H9 (cell line): ENCODE results near the gene MLLT3. TPM values are rescaled to one million over a fixed set of nuclear protein-coding genes. Genes with fewer than 3 reads are reported as not detected.

Source experiments
- DNase-seq: peaks from one replicate; pipeline ENCODE4 v3.0.0-alpha.2; 2017
- H2AFZ ChIP-seq: one replicate; pipeline ENCODE4 v1.6.1; 2013; ENCODE audit warnings: mild to moderate bottlenecking, low read length, control low read depth, moderate library complexity
- H2AK5ac ChIP-seq: 2 replicates; pipeline ENCODE4 v1.6.1; 2013; ENCODE audit warnings: low read length, control low read depth, mixed read lengths; ENCODE audit not compliant: insufficient read length
- H2BK120ac ChIP-seq: one replicate; pipeline ENCODE4 v1.6.1; 2013; ENCODE audit warnings: low read depth, mild to moderate bottlenecking, low read length, control low read depth, inconsistent platforms; ENCODE audit not compliant: poor library complexity, severe bottlenecking
- H2BK12ac ChIP-seq: 2 replicates; pipeline ENCODE4 v1.6.1; 2013; ENCODE audit warnings: low read length, control low read depth, mixed read lengths, low read depth; ENCODE audit not compliant: insufficient read length
- H2BK15ac ChIP-seq: 2 replicates; pipeline ENCODE4 v1.6.1; 2013; ENCODE audit warnings: low read depth, low read length, control low read depth
- H2BK20ac ChIP-seq: one replicate; pipeline ENCODE4 v1.6.1; 2013; ENCODE audit warnings: low read depth, mild to moderate bottlenecking, low read length, control low read depth, inconsistent platforms; ENCODE audit not compliant: poor library complexity, severe bottlenecking
- H2BK5ac ChIP-seq: 2 replicates; pipeline ENCODE4 v1.6.1; 2013; ENCODE audit warnings: low read length, control low read depth, mixed read lengths; ENCODE audit not compliant: insufficient read length
- H3K14ac ChIP-seq: 2 replicates; pipeline ENCODE4 v1.6.1; 2013; ENCODE audit warnings: low read length, control low read depth; ENCODE audit not compliant: insufficient read depth
- H3K18ac ChIP-seq: 2 replicates; pipeline ENCODE4 v1.6.1; 2013; ENCODE audit warnings: low read depth, mild to moderate bottlenecking, mixed read lengths, low read length, control low read depth; ENCODE audit not compliant: insufficient read length
- H3K23ac ChIP-seq: 2 replicates; pipeline ENCODE4 v1.6.1; 2013; ENCODE audit warnings: low read length, control low read depth, mixed read lengths, low read depth; ENCODE audit not compliant: insufficient read length
- H3K23me2 ChIP-seq: 2 replicates; pipeline ENCODE4 v1.6.1; 2013; ENCODE audit warnings: low read depth, mild to moderate bottlenecking, mixed read lengths, low read length, control low read depth; ENCODE audit not compliant: insufficient read length, poor library complexity, severe bottlenecking
- H3K27ac ChIP-seq: 2 replicates; pipeline ENCODE4 v1.5.1; 2013; ENCODE audit warnings: low read length, control low read depth, mixed read lengths, low read depth; ENCODE audit not compliant: insufficient read length
- H3K27me3 ChIP-seq: 2 replicates; pipeline ENCODE4 v1.6.1; 2013; ENCODE audit warnings: low read length, control low read depth, inconsistent platforms; ENCODE audit not compliant: insufficient read depth
- H3K4ac ChIP-seq: 2 replicates; pipeline ENCODE4 v1.6.1; 2013; ENCODE audit warnings: low read depth, mild to moderate bottlenecking, control low read depth, inconsistent platforms, low read length, moderate library complexity
- H3K4me1 ChIP-seq: 2 replicates; pipeline ENCODE4 v1.6.1; 2013; ENCODE audit warnings: low read length, control low read depth, inconsistent platforms; ENCODE audit not compliant: insufficient read depth
- H3K4me2 ChIP-seq: 2 replicates; pipeline ENCODE4 v1.6.1; 2013; ENCODE audit warnings: low read length, control low read depth, mixed read lengths; ENCODE audit not compliant: insufficient read length, insufficient read depth
- H3K56ac ChIP-seq: 2 replicates; pipeline ENCODE4 v1.6.1; 2013; ENCODE audit warnings: low read depth, mild to moderate bottlenecking, mixed read lengths, low read length, control low read depth; ENCODE audit not compliant: insufficient read length
- H3K79me1 ChIP-seq: 2 replicates; pipeline ENCODE4 v1.6.1; 2013; ENCODE audit warnings: low read depth, mild to moderate bottlenecking, moderate library complexity, low read length, control low read depth, inconsistent platforms; ENCODE audit not compliant: insufficient read depth, poor library complexity, severe bottlenecking
- H3K79me2 ChIP-seq: 2 replicates; pipeline ENCODE4 v1.6.1; 2013; ENCODE audit warnings: low read length, control low read depth, inconsistent platforms; ENCODE audit not compliant: insufficient read depth
- H3K9ac ChIP-seq: 2 replicates; pipeline ENCODE4 v1.6.1; 2013; ENCODE audit warnings: low read length, control low read depth, mixed read lengths; ENCODE audit not compliant: insufficient read length; ENCODE audit errors: extremely low read depth
- H3K9me3 ChIP-seq: one replicate; pipeline ENCODE4 v1.6.1; 2013; ENCODE audit warnings: low read depth, low read length, inconsistent platforms; ENCODE audit not compliant: control insufficient read depth
- H3T11ph ChIP-seq: one replicate; pipeline ENCODE4 v1.6.1; 2013; ENCODE audit warnings: mild to moderate bottlenecking, low read length, control low read depth, inconsistent platforms
- H4K20me1 ChIP-seq: one replicate; pipeline ENCODE4 v1.6.1; 2013; ENCODE audit not compliant: control insufficient read depth, insufficient read length, insufficient read depth
- H4K5ac ChIP-seq: 2 replicates; pipeline ENCODE4 v1.6.1; 2013; ENCODE audit warnings: low read depth, mild to moderate bottlenecking, mixed read lengths, low read length, control low read depth; ENCODE audit not compliant: insufficient read length
- H4K8ac ChIP-seq: replicated peaks from 2 replicates; pipeline ENCODE4 v1.6.1; 2013; ENCODE audit warnings: low read length, control low read depth, mixed read lengths, low read depth; ENCODE audit not compliant: insufficient read length
- H4K91ac ChIP-seq: 2 replicates; pipeline ENCODE4 v1.6.1; 2013; ENCODE audit warnings: low read depth, mild to moderate bottlenecking, moderate library complexity, mixed read lengths, low read length, control low read depth; ENCODE audit not compliant: insufficient read length
- H3K27ac Mint-ChIP-seq, 3 experiments: 2 replicates in 2 of 3; 3 replicates in 1 of 3; pipeline ENCODE4 v1.8.0; 2020 to 2021; ENCODE audit warnings: mixed read lengths in 3 of 3, mild to moderate bottlenecking in 1 of 3, moderate library complexity in 1 of 3
- H3K27me3 Mint-ChIP-seq: 2 replicates; pipeline ENCODE4 v1.8.0; 2021; ENCODE audit warnings: low read depth, mild to moderate bottlenecking, moderate library complexity, mixed read lengths
- H3K36me3 Mint-ChIP-seq, 3 experiments: 2 replicates in 2 of 3; 3 replicates in 1 of 3; pipeline ENCODE4 v1.8.0; 2020 to 2021; ENCODE audit warnings: low read depth in 3 of 3, mixed read lengths in 3 of 3; ENCODE audit not compliant: insufficient read depth in 1 of 3
- H3K4me1 Mint-ChIP-seq, 2 experiments: 2 replicates each; pipeline ENCODE4 v1.8.0; 2020; ENCODE audit warnings: mixed read lengths in 2 of 2
- H3K4me3 Mint-ChIP-seq, 2 experiments: 2 replicates in 1 of 2; 3 replicates in 1 of 2; pipeline ENCODE4 v1.8.0; 2020 to 2021; ENCODE audit warnings: mild to moderate bottlenecking in 2 of 2, mixed read lengths in 2 of 2, moderate library complexity in 1 of 2
- H3K9me3 Mint-ChIP-seq, 2 experiments: 2 replicates in 1 of 2; 3 replicates in 1 of 2; pipeline ENCODE4 v1.8.0; 2020; ENCODE audit warnings: mild to moderate bottlenecking in 2 of 2, mixed read lengths in 2 of 2, moderate library complexity in 1 of 2
- CTCF ChIP-seq: fragments of 200-600 bp; sonication (generic); conservative IDR thresholded peaks from 3 replicates; pipeline ENCODE4 v1.8.0; 2021; ENCODE audit warnings: antibody characterized with exemption, mild to moderate bottlenecking
- WGBS: extraction: QIAGEN DNeasy Blood & Tissue Kit; methylation state at CpG from one replicate; pipeline ENCODE4 v1.1.7; 2013; ENCODE audit warnings: missing lambda C conversion rate, low lambda C conversion rate, mixed read lengths; ENCODE audit not compliant: insufficient read length; ENCODE audit errors: extremely low coverage; 5-methylcytosine and 5-hydroxymethylcytosine counted together
- total RNA-seq: library from RNA; stranded (reverse); gene quantifications from 2 replicates; pipeline ENCODE4 v1.2.1, GENCODE V29; 2021

The MLLT3 gene
- total RNA-seq, 1 experiment from 2014 or later = 3.9 TPM

- H3K23me2 ChIP-seq = no peaks in the 10 kb centered on the region
- H3K4me2 ChIP-seq = no peak overlapping the region
- no peaks in the 10 kb centered on the region for H3K27me3 Mint-ChIP-seq
- H4K91ac ChIP-seq = no peak overlapping the region
- no peaks in the 10 kb centered on the region; the same call in 1 of the 2 replicates for H3K27me3 ChIP-seq
- H3K4me1 Mint-ChIP-seq = peaks cover 35 to 36% of the 10 kb centered on the region in 2 experiments
- no peak overlapping the region for H3K4ac ChIP-seq
- no peak overlapping the region for H4K5ac ChIP-seq
- H2AK5ac ChIP-seq = no peak overlapping the region
- H3K36me3 Mint-ChIP-seq = no peaks in the 10 kb centered on the region; a peak in 1 of 7 replicates
- no peak for TF ChIP-seq CTCF
- H3K4me1 ChIP-seq = no peaks in the 10 kb centered on the region; the same call in 1 of the 2 replicates
- no peak overlapping the region for H3K27ac Mint-ChIP-seq
- H2BK15ac ChIP-seq = no peak overlapping the region
- H2BK20ac ChIP-seq = no peak overlapping the region
- no peak overlapping the region for H3K9ac ChIP-seq
- H4K8ac ChIP-seq = no peak overlapping the region
- H3K79me1 ChIP-seq = no peaks in the 10 kb centered on the region
- no peak overlapping the region for H3T11ph ChIP-seq
- H3K56ac ChIP-seq = no peak overlapping the region
- no peak overlapping the region for H3K14ac ChIP-seq
- H2BK12ac ChIP-seq = no peak overlapping the region
- H2BK120ac ChIP-seq = no peak overlapping the region
- no peaks in the 10 kb centered on the region for H3K9me3 ChIP-seq
- WGBS = no CpG with 5 or more reads among the region's 3 CpGs
- no peak overlapping the region for H3K23ac ChIP-seq
- no peaks in the 10 kb centered on the region for H4K20me1 ChIP-seq
- no peak overlapping the region for H3K27ac ChIP-seq
- no peak overlapping the region for H2AFZ ChIP-seq
- H2BK5ac ChIP-seq = no peak overlapping the region
- no peak overlapping the region for H3K4me3 Mint-ChIP-seq
- no peak for DNase-seq
- H3K9me3 Mint-ChIP-seq = no peaks in the 10 kb centered on the region
- no peaks in the 10 kb centered on the region for H3K79me2 ChIP-seq
- no peak overlapping the region for H3K18ac ChIP-seq
These were observed 142.1 kb downstream of the MLLT3 start for GRCh38 chr9:20480249-20480648.
